HG02798 (cell line): ENCODE data around the gene TMEM43.
A peak's percentile ranks its signal among the peaks of the same experiment; 100 is the strongest.

Experiments used
- ATAC-seq: cut with Tn5 transposase; IDR thresholded peaks from one replicate; pipeline ENCODE4 v1.9.1; 2021; ENCODE audit warnings: mild to moderate bottlenecking; ENCODE audit not compliant: unreplicated experiment, poor library complexity

Gene TMEM43

GRCh38 chr3:14137004-14137403, 12.2 kb downstream of the TMEM43 start:
- no peak for ATAC-seq

DNA sequence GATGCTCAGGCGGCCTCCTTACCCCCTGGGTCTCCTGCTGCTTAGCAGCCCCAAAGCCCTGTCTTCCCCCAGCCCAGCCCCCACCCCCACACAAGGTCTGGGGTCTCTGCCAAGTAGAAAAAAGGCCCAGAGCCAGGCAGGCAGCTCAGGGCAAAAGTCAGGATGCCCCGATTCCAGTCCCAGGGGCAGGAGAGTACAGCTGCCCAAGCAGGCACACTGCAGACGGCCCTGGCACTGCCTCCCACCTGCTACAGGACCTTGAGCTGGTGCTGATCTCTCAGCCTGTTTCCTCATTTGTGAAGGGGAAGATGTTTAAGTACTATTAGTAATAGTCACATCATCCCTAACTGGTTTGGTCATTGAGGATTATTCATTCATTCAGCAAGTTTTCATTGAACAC, 12.6 kb downstream of the TMEM43 start:
- ATAC-seq, result no peak

GRCh38 chr3:14138109-14138877, 13.4 kb downstream of the TMEM43 start:
- ATAC-seq, result no peak

DNA sequence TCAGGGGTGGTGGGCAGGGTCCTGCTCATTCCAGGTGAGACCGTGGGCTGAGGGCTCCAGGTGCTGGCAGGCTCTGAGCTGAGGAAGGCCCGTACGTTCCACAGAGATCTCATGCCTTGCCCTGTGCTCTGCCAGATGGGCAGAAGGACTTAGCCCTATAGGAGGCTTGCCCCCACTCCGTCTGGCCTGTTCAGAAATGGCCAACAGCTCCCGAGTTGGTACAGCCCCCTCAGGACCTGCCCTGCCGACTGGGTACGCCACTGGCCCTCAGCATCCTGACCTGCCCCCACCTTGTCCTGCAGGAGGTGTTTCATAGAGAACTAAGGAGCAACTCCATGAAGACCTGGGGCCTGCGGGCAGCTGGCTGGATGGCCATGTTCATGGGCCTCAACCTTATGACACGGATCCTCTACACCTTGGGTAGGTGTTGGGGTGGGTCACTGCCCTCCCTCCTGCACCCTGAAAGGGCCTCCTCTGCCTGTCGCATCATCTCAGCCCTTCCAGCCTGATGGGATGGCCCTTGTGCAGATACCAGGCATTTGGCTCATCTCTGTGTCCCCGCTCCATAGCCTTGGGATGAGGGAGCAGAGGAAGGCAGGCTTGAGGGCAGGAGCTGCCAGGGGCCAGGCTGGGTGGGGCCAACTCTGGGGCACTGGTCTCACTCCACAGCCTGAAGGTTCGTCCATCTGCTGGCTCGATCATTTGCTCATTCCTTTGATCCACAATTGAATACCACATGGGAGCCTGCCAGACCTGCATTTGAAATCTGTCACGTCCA, 14.2 kb downstream of the TMEM43 start:
- ATAC-seq, result no peak

DNA sequence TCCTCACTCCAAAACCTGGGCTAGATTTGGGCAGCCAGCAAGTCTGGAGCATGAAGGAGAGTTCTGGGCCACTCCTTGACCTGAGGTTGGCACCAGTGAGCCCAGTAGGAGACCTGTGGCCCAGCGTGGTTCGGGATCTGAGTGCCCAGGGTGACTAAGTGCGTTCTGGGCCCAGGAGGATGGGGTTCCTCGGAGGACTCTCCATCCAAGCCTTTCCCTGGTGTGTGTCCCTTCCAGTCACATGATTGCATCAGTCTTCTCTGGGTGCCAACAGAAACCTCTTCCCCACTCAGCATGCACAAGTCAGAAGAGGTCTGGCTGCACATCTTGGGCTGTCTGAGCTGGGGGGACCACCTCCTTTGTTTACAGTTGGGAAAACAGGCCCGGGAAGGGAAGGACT, 14.9 kb downstream of the TMEM43 start:
- ATAC-seq, result no peak

DNA sequence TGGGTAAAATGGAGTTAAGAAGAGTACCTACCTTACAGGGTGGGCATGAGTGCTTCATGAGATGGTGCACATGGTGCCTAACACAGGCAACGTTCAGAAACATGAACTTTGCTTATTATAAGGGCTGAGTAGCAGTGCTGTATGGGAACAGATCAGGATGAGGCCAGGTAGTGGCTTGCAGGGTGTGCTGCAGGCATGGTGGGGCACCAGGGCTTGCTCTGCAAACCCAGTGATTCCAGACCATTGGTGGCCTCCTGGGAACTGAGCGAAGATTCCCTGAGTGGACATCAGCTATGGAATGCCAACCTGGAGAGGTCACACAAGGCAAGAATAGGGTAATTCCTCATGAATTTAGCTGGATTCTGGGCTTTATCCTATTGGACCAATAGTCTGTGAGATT, 15.8 kb downstream of the TMEM43 start:
- ATAC-seq, result no peak

GRCh38 chr3:14141144-14141543, 16.3 kb downstream of the TMEM43 start:
- no peak for ATAC-seq

DNA sequence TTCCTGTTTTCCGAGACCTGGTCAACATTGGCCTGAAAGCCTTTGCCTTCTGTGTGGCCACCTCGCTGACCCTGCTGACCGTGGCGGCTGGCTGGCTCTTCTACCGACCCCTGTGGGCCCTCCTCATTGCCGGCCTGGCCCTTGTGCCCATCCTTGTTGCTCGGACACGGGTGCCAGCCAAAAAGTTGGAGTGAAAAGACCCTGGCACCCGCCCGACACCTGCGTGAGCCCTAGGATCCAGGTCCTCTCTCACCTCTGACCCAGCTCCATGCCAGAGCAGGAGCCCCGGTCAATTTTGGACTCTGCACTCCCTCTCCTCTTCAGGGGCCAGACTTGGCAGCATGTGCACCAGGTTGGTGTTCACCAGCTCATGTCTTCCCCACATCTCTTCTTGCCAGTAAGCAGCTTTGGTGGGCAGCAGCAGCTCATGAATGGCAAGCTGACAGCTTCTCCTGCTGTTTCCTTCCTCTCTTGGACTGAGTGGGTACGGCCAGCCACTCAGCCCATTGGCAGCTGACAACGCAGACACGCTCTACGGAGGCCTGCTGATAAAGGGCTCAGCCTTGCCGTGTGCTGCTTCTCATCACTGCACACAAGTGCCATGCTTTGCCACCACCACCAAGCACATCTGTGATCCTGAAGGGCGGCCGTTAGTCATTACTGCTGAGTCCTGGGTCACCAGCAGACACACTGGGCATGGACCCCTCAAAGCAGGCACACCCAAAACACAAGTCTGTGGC, 16.9 kb downstream of the TMEM43 start:
- no peak for ATAC-seq

GRCh38 chr3:14142567-14143270, 17.9 kb downstream of the TMEM43 start:
- no peak for ATAC-seq

GRCh38 chr3:14143271-14144225, 18.7 kb downstream of the TMEM43 start:
- no peak for ATAC-seq

DNA sequence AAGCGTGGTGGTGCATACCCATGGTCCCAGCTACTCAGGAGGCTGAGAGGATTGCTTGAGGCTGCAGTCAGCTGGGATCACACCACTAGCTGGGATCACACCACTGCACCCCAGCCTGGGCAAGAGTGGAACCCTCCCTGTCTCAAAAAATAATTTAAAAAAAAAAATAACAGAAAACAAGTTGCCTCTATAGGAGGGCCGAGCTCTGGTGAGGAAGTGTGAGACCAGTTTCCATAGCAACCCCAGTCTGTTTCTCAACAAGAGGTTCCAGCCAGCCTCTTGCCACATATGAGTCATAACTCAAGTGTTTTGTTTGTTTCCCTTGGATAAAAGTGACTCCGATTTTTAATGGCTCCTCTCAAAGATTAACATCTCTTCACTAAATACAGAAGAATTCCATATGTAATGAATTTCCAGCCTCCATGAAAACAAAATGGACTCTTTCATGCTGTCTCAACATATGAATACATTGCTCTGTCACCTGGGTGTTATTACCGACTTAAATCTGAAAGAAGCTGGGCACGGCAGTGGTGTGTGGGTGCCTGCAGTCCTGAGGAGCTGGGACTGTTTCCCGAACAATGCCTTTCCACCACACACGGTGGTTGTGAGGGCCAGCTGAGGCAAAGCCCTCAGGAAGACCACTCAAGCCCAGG, 19.7 kb downstream of the TMEM43 start:
- ATAC-seq, result peak; percentile 95

GRCh38 chr3:14145236-14145635, 20.4 kb downstream of the TMEM43 start:
- no peak for ATAC-seq

GRCh38 chr3:14145670-14146380, 21.0 kb downstream of the TMEM43 start:
- no peak for ATAC-seq

- no peak for ATAC-seq
Observed at GRCh38 chr3:14146381-14147065, 21.7 kb downstream of the TMEM43 start.

DNA sequence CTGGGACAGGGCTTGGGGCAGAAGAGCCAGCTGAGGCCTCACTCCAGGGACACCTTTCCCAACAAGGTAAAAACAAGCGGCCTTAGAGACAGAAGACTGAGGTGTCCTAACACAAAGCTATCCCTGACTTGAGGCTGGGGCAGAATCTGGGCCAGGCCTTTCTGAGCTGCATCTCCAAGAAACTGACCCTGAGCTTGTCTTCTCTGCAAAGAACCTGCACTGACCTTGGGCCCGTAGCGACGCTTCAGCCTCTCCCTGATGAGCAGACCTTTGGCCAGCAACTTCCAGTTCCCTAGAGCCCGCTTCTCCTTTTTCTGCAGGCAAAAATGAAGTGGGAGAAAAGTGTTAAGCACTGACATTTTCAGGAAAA, 22.2 kb downstream of the TMEM43 start:
- ATAC-seq, result no peak

DNA sequence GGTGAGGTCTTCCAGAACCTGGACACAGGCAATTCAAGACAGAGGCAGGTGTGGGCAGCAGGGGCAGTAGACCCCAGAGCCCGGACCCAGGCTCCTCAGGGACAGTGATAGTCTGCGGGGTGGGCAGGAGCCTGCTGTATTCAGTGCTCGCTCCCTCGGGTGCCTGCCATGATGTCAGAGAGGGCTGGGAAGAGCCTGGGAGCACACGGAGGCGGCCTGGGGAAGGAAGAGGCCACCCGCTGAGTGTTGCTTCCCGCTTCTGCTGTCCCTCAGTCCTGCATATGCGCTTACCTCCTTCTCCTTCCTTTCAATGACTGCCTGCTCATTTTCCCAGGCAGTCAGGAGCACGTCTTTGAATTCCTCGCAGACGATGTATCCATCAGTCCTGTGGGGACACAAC, 22.8 kb downstream of the TMEM43 start:
- ATAC-seq, result no peak

DNA sequence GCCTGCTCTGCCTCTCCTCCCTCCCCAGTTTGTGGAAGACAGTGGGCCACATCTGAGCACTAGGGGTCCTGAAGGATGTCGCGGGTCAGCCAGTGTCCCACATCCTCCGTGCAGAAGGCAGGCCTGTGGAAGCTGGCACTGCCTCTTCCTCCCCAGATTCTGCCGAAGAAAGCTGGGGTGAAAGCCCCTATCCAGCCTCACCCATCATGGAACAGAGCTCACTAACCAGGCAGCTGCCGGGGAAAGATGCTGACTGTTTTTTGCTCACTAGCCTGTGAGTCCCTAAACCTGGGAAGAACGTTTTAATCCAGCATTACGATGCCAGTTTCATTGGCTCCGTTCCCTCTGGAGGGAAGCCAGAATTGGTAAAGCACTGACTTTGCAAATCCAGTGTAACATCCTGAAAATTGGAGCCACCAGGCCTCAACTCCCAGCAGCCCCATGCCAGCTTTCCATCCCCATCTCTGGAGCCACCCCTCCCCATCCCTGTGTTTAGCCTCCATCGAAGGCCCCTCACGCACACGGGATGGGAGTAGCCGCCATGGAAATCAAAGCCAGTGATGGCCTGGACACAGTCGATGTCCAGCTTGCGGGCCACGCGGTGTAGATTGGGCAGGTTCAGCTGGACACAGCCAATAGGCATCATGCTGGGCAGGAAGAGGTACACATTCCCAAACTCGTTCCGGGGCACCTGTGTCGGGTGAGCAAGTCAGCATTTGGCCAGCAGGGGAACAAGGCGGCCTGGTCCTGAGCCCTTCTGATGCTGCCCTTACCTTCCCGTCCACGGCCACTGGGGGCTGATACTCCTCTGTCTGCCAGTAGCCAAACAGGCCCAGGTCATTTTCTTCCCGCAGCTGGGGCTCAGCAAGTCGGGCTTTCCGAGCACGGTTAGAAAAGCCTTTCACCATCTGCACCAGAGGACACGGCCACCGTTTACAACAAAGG, 23.5 kb downstream of the TMEM43 start:
- no peak for ATAC-seq
